GM19328 (cell line): Measurements from ENCODE around the gene LKAAEAR1.

Experiments used
- ATAC-seq: cut with Tn5 transposase; IDR thresholded peaks from one replicate; pipeline ENCODE4 v1.9.1; 2021; ENCODE audit warnings: mild to moderate bottlenecking, moderate library complexity; ENCODE audit not compliant: unreplicated experiment

Gene LKAAEAR1

DNA sequence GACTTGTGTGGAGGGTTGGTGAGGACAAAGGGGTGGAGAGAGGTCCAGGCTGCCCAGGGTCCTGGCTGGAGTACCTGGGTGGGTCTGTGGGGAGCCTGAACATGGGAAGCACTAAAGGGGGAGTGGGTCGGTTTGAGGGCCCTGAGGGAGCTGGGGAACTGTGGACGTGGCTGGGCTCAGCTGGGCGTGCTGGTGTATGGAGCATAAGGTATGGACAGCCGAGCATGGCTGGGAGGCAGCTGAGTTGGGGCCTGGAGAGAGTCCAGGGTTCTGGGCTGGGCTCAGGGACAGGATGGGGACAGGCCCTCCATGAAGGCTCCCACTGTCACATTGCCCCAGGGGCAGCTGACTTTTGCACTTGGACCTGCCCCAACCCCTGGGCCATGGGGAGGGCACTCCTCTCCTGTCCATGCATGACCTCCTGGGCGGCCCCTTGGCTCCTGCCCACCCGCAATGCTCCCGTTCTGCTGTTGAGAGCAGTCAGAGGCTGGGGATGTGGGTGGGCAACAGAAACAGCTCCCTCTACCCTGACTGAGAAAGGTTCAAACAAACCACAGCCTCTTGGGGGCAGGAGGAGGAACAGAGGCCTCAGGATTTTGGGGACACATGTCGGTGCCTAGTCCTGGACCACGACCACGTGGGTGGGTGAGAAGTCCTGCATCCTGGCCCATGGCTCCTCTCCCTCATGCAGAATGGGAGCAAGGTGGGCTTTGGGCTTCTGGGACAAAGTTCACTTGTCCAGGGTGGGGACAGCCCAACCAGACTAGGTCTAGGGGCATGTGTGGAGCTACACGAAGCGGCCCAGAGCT is 43.8 kb downstream of the LKAAEAR1 start:
- no peak for ATAC-seq

DNA sequence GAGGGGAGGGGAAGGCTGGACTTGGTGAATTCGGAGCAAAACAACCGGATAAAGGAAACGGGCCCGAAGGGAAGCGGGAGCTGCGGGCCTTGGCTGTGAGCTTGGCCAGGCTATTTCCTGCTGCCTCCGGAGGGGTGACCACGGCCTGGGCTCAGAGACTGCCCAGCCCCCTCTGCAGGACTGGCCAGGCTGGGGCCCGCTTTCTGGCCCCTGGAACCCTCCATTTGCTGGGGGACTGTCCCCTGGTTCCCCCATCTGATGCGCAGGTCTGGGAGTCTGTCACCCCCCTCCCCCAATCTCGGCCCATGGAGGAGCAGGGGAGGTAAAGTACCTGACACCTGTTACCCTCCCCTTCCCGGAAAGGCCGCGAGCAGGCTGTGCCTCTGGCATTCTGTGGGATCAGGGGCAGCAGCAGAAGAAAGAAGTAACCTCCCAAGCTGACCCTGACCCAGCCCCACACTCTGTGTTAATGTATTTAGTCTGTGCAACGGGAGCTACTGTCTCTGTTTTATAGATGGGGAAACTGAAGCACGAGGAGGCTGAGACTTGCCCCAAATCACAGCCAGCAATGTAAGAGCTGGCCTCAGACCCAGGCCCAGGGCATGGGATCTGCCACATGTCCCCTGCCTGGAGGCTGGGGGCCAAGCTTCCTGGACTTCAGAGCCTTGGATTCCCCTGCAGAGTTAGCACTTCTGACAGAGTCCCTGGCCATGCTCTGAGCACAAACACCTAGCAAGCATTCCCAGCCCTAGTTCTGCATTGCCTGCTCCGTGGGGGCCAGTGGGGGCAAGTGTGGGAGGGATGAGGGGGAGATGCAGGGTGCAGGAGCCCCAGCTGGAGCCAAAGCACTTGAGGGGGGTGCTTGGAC is 44.7 kb downstream of the LKAAEAR1 start:
- no peak for ATAC-seq

DNA sequence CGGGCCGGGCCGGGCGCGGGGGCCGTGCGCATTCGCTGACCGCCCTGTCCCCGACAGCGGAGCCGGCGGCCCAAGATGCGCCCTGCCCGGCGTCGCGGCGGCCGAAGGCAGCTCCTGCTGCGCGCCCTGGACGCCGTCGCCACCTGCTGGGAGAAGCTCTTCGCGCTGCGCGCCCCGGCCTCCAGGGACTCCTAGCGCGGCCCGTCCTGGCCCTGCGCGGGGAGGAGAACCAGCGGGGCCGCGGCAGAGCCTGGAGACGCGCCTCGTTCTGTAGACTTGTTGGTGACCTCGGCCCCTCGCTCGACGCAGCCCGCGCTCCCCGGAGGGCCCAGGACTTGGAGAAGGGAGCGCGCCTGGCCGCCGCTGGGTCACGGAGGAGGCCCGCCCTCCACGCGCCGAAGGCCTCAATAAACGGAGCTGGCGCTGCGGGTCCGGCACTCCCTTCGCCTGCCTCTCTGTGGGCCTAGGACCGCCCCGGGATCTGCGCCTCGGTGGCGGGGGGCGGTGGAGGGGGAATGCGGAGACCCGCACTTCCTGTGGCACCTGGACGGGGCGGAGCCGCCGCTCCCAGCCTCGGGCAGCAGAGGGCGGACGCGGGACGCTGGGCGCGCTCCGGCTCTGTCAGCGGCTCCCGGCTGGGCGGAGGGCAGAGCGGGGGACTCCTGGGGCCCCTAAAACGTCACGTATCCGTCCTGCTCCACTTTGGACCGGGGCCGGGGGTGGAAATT is 45.5 kb downstream of the LKAAEAR1 start:
- ATAC-seq: no peak

DNA sequence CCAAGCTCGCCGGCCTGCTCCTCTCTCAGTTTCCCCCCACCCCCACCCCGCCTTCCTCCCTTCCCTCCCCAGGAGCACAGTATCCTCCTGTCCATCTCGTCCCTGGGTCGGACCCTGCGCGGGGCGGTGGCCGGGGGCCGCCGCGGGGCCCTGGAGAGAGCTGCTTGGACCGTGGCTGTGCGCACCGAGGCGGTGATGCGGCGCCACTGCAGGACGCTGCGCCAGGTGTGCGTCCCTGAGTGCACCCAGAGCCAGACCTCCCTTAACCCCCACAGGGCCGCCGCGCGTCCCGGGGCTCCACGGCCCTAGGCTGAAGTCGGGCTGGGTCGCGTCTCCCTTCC is 46.0 kb downstream of the LKAAEAR1 start:
- ATAC-seq: no peak

DNA sequence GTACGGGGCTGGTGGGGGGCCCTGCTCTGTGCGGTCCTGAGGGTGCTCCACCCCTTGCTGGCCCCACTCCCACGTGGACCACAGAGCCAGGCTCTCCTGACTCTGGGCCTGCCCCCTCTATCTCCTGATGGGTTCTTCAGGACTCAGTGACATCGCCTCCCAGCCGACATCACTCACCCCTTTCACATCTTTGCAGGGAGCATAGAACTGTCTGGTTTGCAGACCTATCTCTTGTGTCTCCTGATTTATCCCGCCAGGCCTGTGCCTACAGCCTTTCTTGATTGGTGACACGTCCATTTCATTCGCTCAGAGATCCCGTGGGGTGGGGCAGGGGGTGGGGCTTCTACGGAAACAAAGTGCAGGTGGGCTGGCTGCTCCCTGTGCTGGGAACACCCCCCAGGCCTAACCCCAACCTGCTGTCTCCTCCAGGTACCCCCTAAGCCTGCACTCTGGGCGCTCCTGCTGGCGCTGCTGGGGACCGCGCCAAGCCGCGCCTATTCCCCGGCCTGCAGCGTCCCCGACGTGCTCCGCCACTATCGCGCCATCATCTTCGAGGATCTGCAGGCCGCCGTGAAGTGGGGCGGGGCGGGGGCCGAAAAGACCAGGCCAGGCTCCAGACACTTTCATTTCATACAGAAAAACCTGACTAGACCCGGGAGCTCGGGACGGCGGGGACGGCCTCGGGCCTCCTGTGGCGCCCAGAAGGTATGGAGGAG is 46.5 kb downstream of the LKAAEAR1 start:
- no peak for ATAC-seq

DNA sequence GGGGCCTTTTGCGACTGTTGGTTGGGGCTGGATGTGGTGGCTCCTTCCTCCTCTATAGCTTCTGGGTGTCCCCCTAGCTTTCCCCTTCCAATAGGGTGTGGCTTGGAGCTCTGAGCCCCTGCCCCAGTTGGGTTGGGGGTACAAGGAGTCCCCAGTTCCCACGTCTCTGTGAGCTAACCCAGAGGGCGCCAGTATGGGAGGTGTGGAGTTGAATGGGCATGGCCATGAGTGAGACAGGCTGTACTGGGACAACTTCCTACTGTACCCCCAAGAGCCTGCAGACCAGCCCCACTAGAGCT is 47.0 kb downstream of the LKAAEAR1 start:
- no peak for ATAC-seq

DNA sequence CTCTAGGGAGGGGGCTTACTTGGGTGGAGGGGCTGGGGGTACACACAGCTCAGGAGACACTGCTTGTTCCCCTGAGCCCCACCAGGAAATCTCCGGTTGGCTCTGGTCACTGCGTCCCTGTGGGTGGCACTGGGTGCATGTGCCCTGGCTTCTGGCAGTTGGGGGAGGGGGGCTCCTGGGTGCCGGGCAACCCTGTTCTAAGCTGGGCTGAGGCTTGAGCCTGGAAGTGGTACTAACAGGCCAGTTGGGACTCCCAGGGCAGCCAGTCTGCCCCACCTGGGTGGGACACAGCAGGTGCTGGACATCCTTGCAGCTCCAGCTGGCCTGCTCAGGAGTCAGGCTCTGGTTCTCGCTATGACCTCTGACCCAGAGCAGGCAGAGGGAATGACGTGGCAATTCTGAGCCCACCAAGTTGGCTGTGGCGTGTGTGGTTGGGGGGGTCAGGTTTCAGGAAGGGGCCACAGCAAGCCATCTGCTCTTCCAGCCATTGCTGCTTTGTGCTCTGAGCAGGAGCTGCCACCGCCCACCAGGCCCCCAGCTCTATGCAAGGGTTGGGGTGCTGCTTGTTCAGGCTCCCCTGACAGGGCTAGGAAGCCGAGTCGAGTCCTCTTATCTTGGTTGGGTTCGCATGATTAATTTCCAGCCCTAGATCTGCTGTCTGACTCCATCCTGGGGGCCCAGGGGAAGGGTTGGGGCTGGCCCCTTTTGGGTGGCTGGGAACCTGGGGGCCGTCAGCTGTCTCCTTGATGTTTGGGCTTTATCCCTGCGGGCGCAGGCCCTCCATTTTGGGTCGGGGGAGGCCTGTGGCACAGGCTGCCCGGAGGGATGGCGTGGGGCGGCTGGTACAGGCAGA is 47.6 kb downstream of the LKAAEAR1 start:
- no peak for ATAC-seq

DNA sequence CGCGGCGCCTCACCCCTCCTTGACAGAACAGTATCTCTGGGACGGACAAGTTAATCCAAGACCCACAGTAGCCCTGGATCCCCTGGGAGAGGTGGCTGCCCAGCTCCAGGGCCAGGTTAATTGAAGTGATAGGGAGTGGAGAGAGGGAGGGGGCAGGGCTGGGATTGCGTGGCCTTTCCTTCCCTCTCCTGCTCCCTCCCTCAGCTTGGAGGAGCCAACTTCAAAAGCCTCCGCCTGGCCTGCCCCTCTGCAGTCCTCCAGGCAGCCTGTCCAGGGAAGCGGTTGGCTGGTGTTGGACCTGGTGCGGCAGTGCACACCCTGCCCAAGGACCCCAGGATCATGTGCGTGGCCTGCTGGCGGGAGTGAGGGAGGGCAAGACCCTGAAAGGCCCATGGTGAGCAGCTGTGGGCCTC is 48.3 kb downstream of the LKAAEAR1 start, which contains the start of gene C20orf204:
C20orf204 (plus strand) TSS at position 250 of the 413 bp plus-strand sequence; CDS start at position 392, 142 bp downstream.
- ATAC-seq: no peak

DNA sequence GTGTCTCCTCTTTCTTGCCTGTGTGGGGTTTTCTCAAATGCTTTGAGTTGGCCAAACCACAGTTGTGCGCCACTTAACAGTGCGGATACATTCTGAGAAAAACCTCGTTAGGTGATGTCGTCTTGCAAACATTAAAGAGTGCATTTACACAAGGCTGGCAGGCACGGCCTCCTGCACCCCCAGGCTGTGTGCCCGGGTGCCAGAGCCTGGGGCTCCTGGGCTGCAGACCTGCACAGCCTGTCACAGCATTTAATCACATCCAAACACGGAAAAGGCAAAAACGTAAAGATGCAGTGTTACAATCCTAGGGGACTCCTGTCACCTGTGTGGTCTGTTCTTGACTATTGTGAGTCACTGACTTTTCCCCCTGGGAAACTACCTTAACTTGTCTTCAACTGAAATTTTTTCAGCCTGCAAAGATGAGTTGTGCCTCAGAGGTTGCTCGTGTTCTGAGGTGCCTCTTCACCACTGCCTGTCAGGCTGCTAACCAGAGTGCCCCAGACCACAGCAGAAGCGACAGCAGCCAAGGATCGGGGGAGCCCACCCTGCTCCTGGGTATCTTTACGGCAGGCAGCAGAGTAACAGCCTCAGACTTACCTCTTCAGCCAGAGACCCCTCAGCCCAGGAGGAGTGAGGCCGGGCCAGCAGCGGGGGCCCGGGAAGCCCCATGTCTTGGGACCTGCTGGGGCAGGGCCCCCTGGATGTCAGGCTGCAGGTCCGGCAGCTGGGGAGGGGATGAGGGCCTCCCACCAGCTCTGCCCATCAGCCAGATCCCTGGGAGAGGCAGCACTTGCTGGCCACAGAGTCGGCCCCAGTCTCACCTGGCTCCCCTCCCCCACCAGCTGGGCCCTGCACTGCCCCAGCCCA is 48.9 kb downstream of the LKAAEAR1 start:
- no peak for ATAC-seq

DNA sequence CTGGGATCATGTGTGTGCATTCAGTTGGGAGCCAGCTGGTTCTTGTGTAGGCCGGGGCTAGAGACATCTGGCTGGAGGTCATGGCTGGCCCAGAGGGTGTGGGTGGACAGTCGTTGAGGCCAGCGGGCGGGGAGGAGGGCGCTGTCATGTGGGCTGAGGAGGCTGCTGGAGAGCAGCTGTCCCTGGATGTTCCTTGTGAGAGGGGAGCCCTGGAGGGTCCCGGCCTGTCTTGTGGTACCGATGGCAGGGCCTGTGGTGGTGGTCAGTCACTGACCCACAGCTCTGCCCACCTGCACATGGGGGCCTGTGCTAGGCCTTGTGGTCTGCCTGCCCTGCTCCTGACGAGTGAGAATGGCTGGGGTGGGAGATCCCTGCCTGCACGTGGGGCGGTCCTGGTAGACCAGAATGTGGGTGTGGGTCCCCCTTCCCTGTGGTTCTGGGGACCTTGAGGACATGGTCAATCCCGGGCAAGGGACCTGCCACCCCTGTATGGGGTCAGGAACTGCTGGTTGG is 50.2 kb downstream of the LKAAEAR1 start:
- ATAC-seq: no peak
